BLaER1 (cell line): ENCODE data around the gene ELAC2.
A peak's percentile ranks its signal among the peaks of the same experiment; 100 is the strongest.
"Not testable (repeated sequence)": the region's sequence is repeated elsewhere in the genome, so short reads cannot be mapped to it uniquely, and the experiment has no call there.

Source experiments
- H3K27ac ChIP-seq: shearing (Covaris generic); formaldehyde crosslinking; 2 replicates; pipeline ENCODE4 v1.8.1; 2022
- H3K27me3 ChIP-seq: shearing (Covaris generic); formaldehyde crosslinking; 2 replicates; pipeline ENCODE4 v1.8.1; 2022
- H3K36me3 ChIP-seq: shearing (Covaris generic); formaldehyde crosslinking; 2 replicates; pipeline ENCODE4 v1.8.1; 2022
- H3K4me1 ChIP-seq: shearing (Covaris generic); formaldehyde crosslinking; 2 replicates; pipeline ENCODE4 v1.8.1; 2022
- H3K4me2 ChIP-seq: shearing (Covaris generic); formaldehyde crosslinking; 2 replicates; pipeline ENCODE4 v1.8.1; 2022
- H3K4me3 ChIP-seq: shearing (Covaris generic); formaldehyde crosslinking; 2 replicates; pipeline ENCODE4 v1.8.1; 2022
- H3K9ac ChIP-seq: shearing (Covaris generic); formaldehyde crosslinking; 2 replicates; pipeline ENCODE4 v1.8.1; 2022
- H3K9me3 ChIP-seq: shearing (Covaris generic); formaldehyde crosslinking; 2 replicates; pipeline ENCODE4 v1.8.1; 2022
- H4K20me1 ChIP-seq: shearing (Covaris generic); formaldehyde crosslinking; 2 replicates; pipeline ENCODE4 v1.8.1; 2022
- Cebpa-rat ChIP-seq: shearing (Covaris generic); IDR thresholded peaks from 2 replicates; pipeline ENCODE4 v1.8.1; 2022

ELAC2 gene

GRCh38 chr17:12982224-12982623 is 35.6 kb downstream of the ELAC2 start:
- no peak for TF ChIP-seq Cebpa-rat

GRCh38 chr17:12979826-12980500 is 37.9 kb downstream of the ELAC2 start:
- H3K4me1 ChIP-seq, result peaks cover 33% of the 10 kb centered on the region
- H3K27me3 ChIP-seq, result no peaks in the 10 kb centered on the region
- no peak overlapping the region for H3K4me3 ChIP-seq
- H3K4me2 ChIP-seq, result no peak overlapping the region
- no peaks in the 10 kb centered on the region for H4K20me1 ChIP-seq
- no peaks in the 10 kb centered on the region; the same call in 1 of the 2 replicates for H3K36me3 ChIP-seq
- no peak overlapping the region for H3K27ac ChIP-seq
- H3K9me3 ChIP-seq, result no peaks in the 10 kb centered on the region
- TF ChIP-seq Cebpa-rat, result no peak
- no peak overlapping the region for H3K9ac ChIP-seq

More at GRCh38 chr17:12982224-12982623, 35.6 kb downstream of the ELAC2 start:
- H3K27me3 ChIP-seq, result no peaks in the 10 kb centered on the region
- H3K4me3 ChIP-seq, result no peak overlapping the region
- peak overlapping the region; percentile 97 for H3K4me2 ChIP-seq
- H3K36me3 ChIP-seq, result no peaks in the 10 kb centered on the region; the same call in 1 of the 2 replicates
- no peaks in the 10 kb centered on the region for H4K20me1 ChIP-seq
- no peaks in the 10 kb centered on the region for H3K9me3 ChIP-seq
- no peak overlapping the region for H3K9ac ChIP-seq
- H3K27ac ChIP-seq, result no peak overlapping the region
- H3K4me1 ChIP-seq, result peaks cover 55% of the 10 kb centered on the region

GRCh38 chr17:12979246-12979645 is 38.6 kb downstream of the ELAC2 start:
- Histone ChIP-seq H3K4me2 (no peak overlapping the region), H3K9me3 (no peaks in the 10 kb centered on the region), H3K27me3 (no peaks in the 10 kb centered on the region), H3K4me3 (no peak overlapping the region), H3K4me1 (peaks cover 26% of the 10 kb centered on the region), H3K36me3 (no peaks in the 10 kb centered on the region; the same call in 1 of the 2 replicates), H4K20me1 (no peaks in the 10 kb centered on the region), H3K27ac (no peak overlapping the region), H3K9ac (no peak overlapping the region)
- no peak for TF ChIP-seq Cebpa-rat

GRCh38 chr17:12978787-12979186 is 39.0 kb downstream of the ELAC2 start:
- H3K36me3 ChIP-seq, H3K9me3 ChIP-seq, H3K27me3 ChIP-seq, H4K20me1 ChIP-seq, H3K4me3 ChIP-seq, H3K4me2 ChIP-seq, H3K27ac ChIP-seq, H3K9ac ChIP-seq: not testable (repeated sequence)
- H3K4me1 ChIP-seq, result peaks cover 25% of the 10 kb centered on the region

GRCh38 chr17:12977008-12977751 is 40.6 kb downstream of the ELAC2 start:
- no peak overlapping the region for H3K4me3 ChIP-seq
- no peaks in the 10 kb centered on the region for H3K9me3 ChIP-seq
- no peaks in the 10 kb centered on the region for H4K20me1 ChIP-seq
- no peak overlapping the region for H3K9ac ChIP-seq
- H3K4me2 ChIP-seq, result no peak overlapping the region
- peaks cover 15% of the 10 kb centered on the region for H3K4me1 ChIP-seq
- H3K36me3 ChIP-seq, result no peaks in the 10 kb centered on the region; the same call in 1 of the 2 replicates
- no peak overlapping the region for H3K27ac ChIP-seq
- TF ChIP-seq Cebpa-rat, result no peak
- H3K27me3 ChIP-seq, result no peaks in the 10 kb centered on the region

GRCh38 chr17:12974005-12974531 is 43.8 kb downstream of the ELAC2 start:
- Histone ChIP-seq H3K36me3 (no peaks in the 10 kb centered on the region), H3K4me3 (no peak overlapping the region), H4K20me1 (no peaks in the 10 kb centered on the region), H3K9ac (no peak overlapping the region), H3K27me3 (no peaks in the 10 kb centered on the region), H3K4me2 (no peak overlapping the region), H3K4me1 (peaks cover 10% of the 10 kb centered on the region), H3K27ac (no peak overlapping the region), H3K9me3 (no peaks in the 10 kb centered on the region)
- no peak for TF ChIP-seq Cebpa-rat

- H4K20me1 ChIP-seq, result no peaks in the 10 kb centered on the region
- no peak overlapping the region for H3K4me3 ChIP-seq
- no peak overlapping the region for H3K9ac ChIP-seq
- H3K4me2 ChIP-seq, result peak overlapping the region; percentile 34; the same call in 1 of the 2 replicates
- H3K36me3 ChIP-seq, result no peaks in the 10 kb centered on the region
- H3K27me3 ChIP-seq, result no peaks in the 10 kb centered on the region
- 0 out of 2 replicates have a peak overlapping the region, but pooled peaks have one; percentile 22 for H3K27ac ChIP-seq
- no peaks in the 10 kb centered on the region for H3K9me3 ChIP-seq
- H3K4me1 ChIP-seq, result peaks cover 10% of the 10 kb centered on the region
- no peak for TF ChIP-seq Cebpa-rat
Observed at GRCh38 chr17:12973496-12974004, 44.3 kb downstream of the ELAC2 start.

GRCh38 chr17:12967962-12968361 is 49.9 kb downstream of the ELAC2 start:
- TF ChIP-seq Cebpa-rat, result no peak
- Histone ChIP-seq H3K9ac (no peak overlapping the region), H3K4me3 (no peak overlapping the region), H3K36me3 (0 out of 2 replicates have a peak, but pooled peaks cover 9% of the 10 kb centered on the region), H3K27ac (no peak overlapping the region), H4K20me1 (no peaks in the 10 kb centered on the region), H3K27me3 (no peaks in the 10 kb centered on the region), H3K4me2 (peak overlapping the region; percentile 28; the same call in 1 of the 2 replicates), H3K4me1 (peaks cover 7% of the 10 kb centered on the region; the same call in 1 of the 2 replicates), H3K9me3 (no peaks in the 10 kb centered on the region; the same call in 1 of the 2 replicates)

GRCh38 chr17:12966413-12966812 is 51.4 kb downstream of the ELAC2 start:
- Histone ChIP-seq H3K27ac (no peak overlapping the region), H3K4me3 (no peak overlapping the region), H3K9ac (no peak overlapping the region), H3K9me3 (no peaks in the 10 kb centered on the region; the same call in 1 of the 2 replicates), H4K20me1 (no peaks in the 10 kb centered on the region), H3K4me1 (peaks cover 7% of the 10 kb centered on the region; the same call in 1 of the 2 replicates), H3K27me3 (no peaks in the 10 kb centered on the region), H3K36me3 (0 out of 2 replicates have a peak, but pooled peaks cover 9% of the 10 kb centered on the region), H3K4me2 (no peak overlapping the region)
- TF ChIP-seq Cebpa-rat, result no peak

GRCh38 chr17:12965988-12966387 is 51.8 kb downstream of the ELAC2 start:
- no peak overlapping the region for H3K4me2 ChIP-seq
- no peak overlapping the region for H3K27ac ChIP-seq
- H3K27me3 ChIP-seq, result no peaks in the 10 kb centered on the region
- no peak overlapping the region for H3K4me3 ChIP-seq
- 0 out of 2 replicates have a peak, but pooled peaks cover 9% of the 10 kb centered on the region for H3K36me3 ChIP-seq
- H3K9me3 ChIP-seq, result no peaks in the 10 kb centered on the region; the same call in 1 of the 2 replicates
- H4K20me1 ChIP-seq, result no peaks in the 10 kb centered on the region
- no peak for TF ChIP-seq Cebpa-rat
- H3K9ac ChIP-seq, result no peak overlapping the region
- peaks cover 7% of the 10 kb centered on the region; the same call in 1 of the 2 replicates for H3K4me1 ChIP-seq
